NCI-H748 treated with DMSO at 0.1 percent for 48 hours (cell line): ENCODE results near the gene MTCH1.

Experiments
- DNase-seq: peaks from one replicate; lab custom pipeline; 2025; lab: John Stamatoyannopoulos, UW

Gene MTCH1, protein sequence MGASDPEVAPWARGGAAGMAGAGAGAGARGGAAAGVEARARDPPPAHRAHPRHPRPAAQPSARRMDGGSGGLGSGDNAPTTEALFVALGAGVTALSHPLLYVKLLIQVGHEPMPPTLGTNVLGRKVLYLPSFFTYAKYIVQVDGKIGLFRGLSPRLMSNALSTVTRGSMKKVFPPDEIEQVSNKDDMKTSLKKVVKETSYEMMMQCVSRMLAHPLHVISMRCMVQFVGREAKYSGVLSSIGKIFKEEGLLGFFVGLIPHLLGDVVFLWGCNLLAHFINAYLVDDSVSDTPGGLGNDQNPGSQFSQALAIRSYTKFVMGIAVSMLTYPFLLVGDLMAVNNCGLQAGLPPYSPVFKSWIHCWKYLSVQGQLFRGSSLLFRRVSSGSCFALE

DNA sequence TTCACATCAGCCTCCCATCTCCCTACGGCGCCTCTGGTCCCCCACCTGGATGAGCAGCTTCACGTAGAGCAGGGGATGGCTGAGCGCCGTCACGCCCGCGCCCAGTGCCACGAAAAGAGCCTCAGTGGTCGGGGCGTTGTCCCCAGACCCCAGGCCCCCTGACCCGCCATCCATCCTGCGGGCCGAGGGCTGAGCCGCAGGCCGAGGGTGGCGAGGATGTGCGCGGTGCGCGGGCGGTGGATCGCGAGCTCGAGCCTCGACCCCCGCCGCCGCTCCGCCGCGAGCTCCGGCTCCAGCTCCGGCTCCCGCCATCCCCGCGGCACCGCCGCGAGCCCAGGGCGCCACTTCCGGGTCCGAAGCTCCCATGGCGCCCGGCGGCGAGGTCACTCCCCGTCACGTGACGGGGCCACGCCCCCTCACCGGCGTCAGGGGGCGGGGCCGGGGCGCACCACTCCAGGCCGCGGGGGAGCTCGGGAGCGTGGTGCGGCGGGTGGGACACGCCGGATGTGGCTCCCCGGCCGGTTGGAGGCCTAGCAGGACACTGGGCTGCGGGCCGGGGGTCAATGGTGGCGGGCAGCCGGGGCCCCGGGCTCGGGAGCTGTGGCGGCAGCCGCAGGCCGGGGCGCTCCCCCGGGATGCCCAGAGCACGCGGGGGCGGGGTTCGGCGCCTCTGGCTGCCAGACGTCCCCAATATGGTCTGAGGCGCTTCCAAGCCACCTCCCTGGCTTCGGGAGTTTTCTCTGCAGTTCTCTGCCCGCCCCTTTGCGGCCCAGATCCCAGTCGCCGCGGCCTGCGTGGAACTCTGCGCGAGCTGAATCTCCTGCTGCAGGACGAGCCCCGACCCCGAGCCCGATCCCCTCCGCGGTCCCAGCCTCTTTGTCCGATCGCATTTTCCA lies at the start of gene MTCH1:
TSS of gene MTCH1 (minus strand) at position 389 of the 896 bp plus-strand sequence. CDS start at position 366, 23 bp downstream.
- peak; percentile 88 for DNase-seq

DNA sequence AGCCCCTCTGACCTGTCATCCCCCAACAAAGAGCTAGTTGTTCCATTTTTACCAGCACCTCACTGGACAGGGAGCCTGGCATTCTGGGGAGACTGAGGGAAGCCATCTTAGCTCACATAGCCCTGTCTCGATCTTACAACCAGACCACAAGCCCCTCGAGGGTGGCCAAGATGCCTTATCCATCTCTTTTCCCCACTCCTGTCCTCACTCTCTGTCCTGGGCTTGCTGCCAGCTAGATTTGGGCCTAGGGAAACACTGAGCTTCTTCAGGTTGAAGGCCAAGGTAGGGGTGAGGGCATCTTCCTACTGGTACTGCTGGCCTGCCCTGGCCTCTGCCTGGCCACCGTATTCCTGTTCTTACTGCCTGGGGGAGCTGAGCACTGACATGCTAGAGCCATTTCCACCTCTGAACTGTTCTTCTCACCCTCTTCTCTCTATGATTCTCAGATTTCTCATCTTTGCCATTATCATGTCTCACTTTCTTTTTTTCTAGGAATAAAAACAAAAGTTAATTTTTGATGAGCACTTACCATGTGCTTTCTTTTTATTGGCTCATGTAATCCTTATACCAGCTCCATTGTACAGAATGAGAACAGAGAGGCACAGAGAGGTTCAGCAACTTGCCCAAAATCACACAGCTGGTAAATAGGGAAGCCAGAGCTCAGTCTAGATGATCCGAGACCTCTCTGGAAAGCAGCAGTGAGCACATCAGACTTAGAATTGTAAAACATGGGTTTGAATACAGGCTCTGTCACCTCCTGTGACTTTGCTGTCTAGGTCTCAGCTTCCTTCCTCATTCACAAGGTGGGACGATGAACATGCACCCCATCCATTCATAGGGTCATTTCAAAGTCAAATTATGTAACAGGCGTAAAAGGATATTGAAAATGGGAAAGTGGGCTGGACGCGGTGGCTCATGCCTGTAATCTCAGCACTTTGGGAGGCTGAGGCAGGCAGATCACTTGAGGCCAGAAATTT lies 48.1 kb upstream of the MTCH1 start:
- no peak for DNase-seq

DNA sequence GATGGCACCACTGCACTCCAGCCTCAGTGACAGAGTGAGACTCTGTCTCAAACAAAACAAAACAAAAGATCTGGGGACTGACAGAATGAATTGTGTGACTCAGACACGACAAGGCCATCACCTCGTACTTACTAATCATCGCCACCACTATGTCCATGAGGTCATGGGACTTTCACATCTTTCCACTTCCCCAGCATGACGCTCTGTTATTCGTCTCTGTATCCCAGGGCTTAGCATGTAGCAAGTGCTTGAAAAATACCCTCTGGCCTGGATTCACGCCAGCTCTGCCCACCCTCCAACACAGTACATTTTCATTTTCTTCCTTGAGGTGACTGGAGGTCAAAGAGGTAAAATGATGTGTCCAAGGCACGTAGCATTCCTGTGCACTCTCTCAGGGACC lies 47.3 kb upstream of the MTCH1 start:
- no peak for DNase-seq

DNA sequence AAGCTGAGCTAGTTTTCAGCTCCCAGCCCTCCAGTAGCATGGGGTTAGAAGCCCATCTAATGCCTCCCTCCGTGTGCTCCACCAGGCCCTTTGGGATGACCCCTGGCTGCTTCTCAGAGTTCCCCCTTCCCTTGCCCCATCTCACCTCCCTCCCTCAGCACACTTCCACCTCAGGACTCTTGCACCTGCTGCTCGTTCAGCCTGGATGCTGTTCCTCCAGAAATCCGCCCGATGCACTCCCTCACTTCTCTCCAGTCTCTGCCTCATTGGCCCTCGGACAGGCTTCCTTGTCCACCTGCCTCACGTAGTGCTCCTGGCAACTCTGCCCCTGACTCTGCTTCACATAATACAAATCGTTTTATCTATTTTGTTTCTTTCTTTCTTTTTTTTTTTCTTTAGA lies 46.2 kb upstream of the MTCH1 start:
- no peak for DNase-seq

DNA sequence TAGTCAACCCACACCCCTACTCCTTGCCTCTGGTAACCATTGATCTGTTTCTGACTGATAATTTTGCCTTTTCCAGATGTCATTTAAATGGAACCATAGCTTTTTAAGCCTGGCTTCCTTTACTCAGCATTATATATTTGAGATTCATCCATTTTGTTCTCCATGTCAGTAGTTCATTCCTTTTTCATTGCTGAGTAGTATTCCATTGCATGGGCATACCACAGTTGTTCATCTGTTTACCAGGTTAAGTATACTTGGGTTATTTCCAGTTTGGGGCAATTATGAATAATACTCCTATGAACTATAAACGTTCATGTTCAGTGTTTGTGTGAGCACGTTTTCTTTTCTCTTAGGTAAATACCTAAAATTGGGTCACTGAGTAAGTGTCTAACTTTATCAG lies 44.6 kb upstream of the MTCH1 start:
- no peak for DNase-seq

DNA sequence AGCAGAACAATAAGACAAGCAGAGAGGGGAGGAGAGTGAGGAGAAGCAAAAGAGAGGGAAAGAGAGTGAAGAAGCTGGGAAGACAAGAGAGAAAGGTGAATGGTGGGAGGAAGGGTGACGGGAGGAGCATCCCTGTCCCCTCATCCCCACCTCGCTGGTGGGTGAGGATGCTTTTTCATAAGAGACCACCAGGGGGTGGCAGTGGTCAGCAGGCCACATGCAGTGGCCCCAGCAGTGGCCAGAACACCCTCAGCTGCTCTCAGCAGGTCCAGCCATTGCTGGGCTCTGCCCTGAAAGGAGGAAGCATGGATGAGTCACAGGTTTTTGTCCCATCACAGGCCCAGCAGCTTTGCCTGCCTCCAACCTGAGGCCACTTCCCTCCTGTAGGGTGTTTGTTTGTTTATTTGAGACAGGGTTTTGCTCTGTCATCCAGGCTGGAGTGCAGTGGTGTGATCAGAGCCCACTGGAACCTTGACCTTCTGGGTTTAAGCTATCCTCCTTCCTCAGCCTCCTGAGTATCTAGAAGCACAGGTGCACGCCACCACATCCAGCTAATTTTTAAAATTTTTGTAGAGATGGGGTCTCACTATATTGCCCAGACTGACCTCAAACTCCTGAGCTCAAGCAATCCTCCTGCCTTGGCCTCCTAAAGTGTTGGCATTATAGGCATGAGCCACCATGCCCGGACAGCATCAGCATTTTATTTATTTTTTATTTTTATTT lies 43.4 kb upstream of the MTCH1 start:
- peak; percentile 21 for DNase-seq

DNA sequence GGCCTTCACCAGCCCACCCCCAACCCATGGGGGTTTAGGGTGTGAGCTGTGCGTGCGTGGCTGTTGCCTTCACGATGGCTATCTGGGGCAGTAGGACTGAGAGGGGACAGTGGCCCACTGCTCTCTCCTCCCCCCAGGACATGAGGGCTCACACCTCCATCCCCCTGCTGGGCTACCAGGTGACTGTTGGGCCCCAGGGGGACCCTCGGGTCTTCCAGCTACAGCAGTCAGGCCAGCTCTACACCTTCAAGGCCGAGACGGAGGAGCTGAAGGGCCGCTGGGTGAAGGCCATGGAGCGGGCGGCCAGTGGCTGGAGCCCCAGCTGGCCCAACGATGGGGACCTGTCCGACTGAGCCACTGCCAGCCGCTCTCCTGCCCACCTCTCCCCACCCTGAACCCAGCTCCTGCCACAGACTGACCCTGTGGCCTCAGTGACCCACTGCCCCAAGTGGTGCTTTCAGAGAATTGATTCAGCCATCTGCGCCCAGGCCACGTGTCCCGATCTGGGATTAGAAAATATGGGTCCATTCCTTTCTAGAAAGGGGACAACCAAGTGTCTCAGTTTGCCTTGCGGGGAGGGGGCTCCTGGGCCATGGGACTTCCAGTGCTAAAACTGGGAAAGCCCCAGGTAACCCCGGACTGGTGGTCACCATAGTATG lies 41.9 kb upstream of the MTCH1 start:
- no peak for DNase-seq

DNA sequence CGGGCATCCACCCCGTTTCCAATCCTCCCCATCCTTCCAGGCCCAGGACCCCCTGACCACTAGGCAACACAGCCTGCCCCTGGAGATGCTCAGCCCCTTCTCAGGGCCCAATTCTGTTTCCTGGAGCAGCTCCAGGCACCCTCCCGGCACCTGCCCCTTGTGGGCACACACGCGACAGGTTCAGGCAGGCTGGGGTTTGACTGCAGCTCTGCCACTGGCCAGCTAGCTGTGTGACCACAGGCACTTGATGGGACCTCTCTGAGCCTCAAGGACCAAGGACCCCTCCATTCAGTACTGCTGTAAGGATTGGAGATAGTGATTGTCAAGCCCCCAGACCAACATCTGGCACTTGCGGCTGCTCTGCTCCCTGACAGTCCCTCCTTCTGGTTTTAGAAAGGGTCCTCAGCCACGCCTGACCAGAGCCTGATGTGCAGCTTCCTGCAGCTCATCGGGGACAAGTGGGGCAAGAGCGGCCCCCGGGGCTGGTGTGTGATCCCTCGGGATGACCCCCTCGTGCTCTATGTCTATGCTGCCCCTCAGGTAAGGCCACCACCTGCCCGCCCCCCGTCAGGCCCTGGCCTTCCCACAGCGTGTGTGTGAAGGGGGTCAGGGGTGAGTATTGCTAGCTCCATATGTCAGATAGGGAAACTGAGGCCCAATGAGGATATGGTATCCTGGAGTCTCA lies 41.2 kb upstream of the MTCH1 start:
- DNase-seq: no peak

DNA sequence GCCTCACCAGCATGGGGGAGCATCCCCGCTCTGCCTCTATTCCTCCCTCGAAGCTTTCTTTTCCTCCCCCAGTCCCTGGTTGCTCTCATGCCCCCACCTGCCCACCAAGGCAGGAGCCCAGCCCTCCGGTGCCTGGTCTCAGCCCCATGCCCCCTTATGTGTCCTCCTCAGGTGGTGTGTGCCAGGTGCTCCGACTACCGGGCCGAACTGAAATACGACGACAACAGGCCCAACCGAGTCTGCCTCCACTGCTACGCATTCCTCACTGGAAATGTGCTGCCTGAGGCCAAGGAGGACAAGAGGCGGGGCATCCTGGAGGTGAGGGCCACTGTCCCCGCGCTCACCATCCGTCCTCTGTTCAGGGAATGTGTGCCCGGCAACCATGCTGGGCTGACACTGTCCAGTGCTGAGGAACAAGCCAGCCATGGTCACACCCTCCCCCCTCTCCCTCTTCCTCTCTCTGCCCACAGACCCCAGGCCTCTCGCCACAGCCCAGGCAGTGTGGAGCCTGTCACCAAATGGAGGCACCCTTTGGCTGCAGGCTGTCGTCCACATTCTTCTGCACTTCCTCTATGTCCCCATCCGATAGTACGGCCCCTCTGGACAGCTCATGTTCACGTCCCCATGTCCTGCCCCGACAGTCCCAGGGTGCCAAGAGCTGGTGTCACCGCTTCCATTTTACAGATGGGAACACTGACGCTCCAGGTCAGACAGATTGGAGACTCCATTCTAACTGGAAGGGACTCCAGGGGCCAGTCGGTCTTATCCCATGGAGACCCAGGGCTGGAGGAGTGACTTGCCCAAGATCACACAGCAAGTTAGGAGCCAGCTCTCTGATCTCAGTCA lies 39.8 kb upstream of the MTCH1 start:
- DNase-seq: no peak

DNA sequence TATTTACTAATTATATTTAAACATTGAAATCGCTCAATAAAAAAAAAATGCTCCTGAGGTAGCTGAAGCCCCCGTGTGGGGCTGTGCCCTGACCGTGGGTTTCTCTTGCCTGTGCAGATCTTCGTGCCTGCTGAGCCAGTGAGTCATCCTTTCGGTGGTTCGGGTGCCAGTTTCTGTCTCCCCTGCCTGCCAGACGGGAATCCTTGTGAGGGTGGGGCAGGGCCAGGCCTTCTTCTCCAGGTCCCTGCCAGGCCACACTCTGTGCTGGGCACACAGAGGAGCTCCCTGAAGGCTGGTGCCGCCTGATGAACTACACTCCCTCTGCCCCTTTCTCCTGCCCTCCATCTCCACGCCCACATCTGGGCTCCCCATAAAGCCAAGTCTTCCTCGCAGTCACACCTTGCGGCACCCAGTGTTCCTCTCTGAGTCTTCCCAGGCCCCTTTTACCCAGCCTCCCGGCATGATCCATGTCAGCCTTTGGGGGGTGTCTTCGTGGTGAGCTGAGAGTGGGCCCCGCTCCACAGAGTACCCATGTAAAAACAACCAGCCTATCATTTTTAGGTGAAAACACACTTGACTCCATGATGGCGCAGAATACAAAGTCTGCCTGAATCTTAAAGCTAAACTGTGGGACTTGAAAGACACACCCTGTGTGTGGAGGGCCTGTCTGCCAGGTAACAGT lies 38.8 kb upstream of the MTCH1 start:
- DNase-seq: no peak

DNA sequence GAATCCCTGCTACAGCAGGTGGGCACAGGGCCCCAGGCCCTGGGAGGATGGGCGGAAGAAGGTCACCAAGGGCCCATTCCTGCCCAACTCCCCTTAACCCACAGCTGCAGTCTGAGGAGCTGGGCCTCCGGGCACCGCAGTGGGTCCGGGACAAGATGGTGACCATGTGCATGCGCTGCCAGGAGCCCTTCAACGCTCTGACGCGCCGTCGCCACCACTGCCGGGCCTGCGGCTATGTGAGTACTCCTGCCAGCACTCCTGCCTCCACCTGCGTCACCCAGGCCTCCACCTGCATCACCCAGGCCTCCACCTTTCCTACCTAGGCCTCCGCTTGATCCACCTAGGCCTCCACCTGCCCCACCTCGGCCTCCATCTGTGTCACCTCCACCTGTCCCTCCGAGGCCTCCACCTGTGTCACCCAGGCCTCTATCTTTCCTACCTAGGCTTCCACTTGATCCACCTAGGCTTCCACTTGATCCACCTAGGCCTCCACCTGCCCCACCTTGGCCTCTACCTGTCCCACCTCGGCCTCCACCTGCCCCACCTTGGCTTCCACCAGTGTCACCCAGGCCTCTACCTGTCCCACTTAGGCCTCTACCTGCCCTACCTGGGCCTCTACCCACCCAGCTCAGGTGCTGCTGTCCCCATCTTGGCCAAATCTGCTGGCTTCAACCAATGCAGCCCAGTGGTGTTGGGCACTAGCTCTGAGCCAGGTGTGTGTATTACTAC lies 36.3 kb upstream of the MTCH1 start:
- DNase-seq: no peak

DNA sequence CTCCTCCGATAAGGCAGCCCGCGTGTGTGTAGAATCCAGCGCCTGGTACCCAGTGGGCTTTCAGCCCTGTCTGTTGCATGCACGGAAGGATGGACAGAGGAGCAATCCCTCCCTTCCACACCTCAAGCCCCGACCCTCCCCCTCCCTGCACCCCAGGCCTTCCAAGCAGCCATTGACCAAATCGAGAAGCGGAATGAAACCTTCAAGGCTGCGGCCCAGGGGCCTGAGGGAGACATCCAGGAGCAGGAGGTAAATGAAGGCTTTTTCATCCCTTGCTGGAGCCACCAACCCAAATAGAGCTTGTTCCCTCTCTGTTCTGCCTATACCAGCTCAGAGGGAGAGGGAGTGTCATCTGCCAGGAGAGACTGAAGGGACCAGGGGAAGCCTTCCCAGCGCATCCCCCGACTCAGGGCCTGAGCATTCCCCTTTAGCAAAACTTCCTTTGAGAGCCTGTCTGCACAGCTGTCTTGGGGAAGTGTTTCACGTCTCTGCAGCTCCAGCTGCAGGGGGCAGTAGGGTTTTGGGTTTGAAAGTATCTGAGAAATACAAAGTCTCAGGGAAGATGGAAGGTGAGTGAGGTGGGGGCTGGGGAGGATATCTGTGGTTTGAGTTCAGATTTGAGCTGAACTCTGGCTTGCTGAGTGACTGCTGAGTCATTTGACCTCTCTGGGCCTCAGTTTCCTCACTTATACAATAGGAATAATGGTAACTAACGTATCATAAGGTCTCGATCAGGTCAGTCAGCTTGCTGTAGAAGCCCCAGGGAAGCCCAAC lies 35.5 kb upstream of the MTCH1 start:
- no peak for DNase-seq

DNA sequence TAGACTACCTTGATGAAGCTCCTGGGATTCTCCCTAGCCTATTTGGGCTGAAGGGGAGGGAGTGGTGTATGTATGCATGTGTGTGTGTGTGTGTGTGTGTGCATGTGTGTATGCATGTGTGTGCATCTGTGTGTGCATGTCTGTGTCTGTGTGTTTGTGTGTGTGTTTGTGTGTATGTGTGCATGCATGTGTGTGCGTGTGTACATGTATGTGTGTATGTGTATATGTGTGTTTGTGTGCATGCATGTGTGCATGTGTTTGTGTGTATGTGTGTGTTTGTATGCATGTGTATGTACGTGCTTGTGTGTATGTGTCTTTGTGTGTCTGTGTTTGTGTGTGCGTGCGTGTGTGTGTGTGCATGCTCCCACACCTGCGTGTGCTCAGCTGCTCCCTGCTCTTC lies 34.8 kb upstream of the MTCH1 start:
- no peak for DNase-seq

DNA sequence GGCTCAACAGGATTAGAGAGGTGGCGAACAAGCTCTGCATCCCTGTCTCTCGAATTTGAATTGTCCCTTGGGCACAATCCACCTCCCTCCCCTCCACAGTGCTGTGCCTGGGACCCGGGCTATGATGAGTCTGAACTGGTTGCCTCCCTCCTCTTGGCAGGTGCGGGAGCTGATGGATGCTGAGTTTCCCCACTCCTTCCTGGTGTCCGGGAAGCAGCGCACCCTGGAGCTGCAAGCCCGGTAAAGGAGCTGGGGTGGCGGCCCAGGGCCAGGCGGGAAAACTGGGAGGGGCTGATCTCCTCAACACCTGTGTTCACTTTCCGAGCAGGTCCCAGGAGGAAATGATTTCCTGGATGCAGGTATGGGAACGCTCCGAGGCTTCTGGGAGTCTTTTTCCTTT lies 34.4 kb upstream of the MTCH1 start:
- peak; percentile 22 for DNase-seq

DNA sequence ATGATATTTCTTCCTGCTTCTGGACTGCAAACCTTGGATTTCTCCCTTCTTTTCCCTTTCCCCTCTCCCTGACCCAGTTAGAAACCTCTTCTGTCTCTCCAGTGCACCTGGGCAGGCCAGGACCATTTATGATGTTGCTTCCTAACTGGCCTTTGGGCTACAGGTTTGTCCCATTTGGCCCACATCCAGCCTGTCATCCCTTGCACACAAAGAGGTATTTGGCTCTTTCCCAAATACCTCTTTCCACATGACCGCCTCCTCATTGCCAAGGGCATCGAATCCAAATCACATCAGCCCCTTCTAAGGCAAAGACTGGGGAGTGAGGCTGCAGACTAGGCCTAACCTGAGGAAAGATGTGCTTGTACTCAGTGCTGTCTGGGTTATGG lies 33.1 kb upstream of the MTCH1 start:
- DNase-seq: peak; percentile 75

DNA sequence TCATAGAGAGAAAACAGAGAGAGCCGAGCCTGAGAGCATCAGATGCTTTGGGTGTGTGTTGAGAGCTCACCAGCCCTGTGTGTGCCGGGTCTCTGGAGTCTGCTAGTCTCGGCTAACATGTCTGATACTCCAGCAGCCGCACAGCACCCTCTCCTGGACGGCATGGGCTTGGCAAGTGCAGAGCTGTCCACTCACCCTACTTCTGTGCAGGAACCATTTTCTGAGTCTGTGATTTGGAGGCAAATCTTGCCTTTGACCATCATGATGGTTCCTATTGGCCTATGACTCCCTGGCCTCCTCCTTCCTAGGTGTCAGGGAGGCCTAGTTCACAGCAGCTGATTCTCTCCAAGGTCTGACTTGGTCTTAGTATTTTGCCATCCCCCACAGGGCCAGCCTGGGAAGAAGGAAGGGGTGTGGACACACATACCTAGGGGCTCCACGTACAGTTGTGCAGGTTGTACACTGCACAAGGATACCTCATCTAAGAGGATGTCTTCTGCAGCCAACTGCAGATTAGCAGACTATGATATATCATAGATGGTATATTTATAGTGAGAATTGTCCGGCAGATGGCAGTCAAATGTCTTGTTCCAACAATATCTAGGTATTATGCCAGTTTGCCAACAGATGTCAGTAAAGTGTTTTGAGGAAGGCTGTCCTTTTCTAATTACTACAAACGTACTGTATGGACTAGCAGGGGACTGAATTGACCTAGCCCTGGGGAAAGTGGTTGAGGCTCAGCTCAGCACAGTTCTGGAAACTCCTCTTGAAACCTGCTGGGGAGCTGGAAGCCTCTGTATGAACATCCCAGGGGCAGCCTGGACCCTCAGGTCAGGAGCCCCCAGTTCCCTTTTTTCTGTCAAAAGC lies 32.4 kb upstream of the MTCH1 start:
- peak; percentile 80 for DNase-seq
